A673 (cell line): ENCODE measurements around the gene ACYP2. TPM values are rescaled to one million over a fixed set of nuclear protein-coding genes. Genes with fewer than 3 reads are reported as not detected.
A peak's percentile ranks its signal among the peaks of the same experiment; 100 is the strongest.
"Not testable (repeated sequence)": the region's sequence is repeated elsewhere in the genome, so short reads cannot be mapped to it uniquely, and the experiment has no call there.

ENCODE experiments used
- Bru-seq: library from RNA; stranded (reverse); fragments of 400-500 nt; gene quantifications from one replicate; lab custom pipeline; 2021; lab: Mats Ljungman, UMichigan
- BruChase-seq, 2 experiments: library from RNA; stranded (reverse); fragments of 400-500 nt; gene quantifications; one replicate each; lab custom pipeline; 2021; lab: Mats Ljungman, UMichigan
- BruUV-seq: library from RNA; stranded (reverse); fragments of 400-500 nt; replicated peaks from 2 replicates; lab custom pipeline; 2021; lab: Mats Ljungman, UMichigan
- CTCF ChIA-PET: fragments of 300-600 bp; sonication (Branson Sonifier 250); formaldehyde crosslinking; loops from one replicate; lab custom pipeline; 2022; ENCODE audit warnings: antibody characterized with exemption; lab: Charles Lee
- POLR2A ChIA-PET: fragments of 300-600 bp; sonication (Branson Sonifier 250); formaldehyde crosslinking; loops from one replicate; lab custom pipeline; 2022; ENCODE audit warnings: antibody characterized with exemption; ENCODE audit not compliant: low non-redundant PET; lab: Charles Lee
- DNase-seq: peaks from one replicate; pipeline ENCODE4 v3.0.0-alpha.2; 2015; ENCODE audit warnings: low spot score
- H3K27ac ChIP-seq: fragments of 200-600 bp; sonication (generic); 2 replicates; pipeline ENCODE4 v1.5.1; 2016; ENCODE audit warnings: mixed run types, low read depth, mild to moderate bottlenecking, mixed read lengths, antibody characterized with exemption, low read length; ENCODE audit not compliant: poor library complexity, severe bottlenecking
- H3K27me3 ChIP-seq: fragments of 200-600 bp; sonication (generic); replicated peaks from 2 replicates; pipeline ENCODE4 v1.6.1; 2017; ENCODE audit warnings: mixed run types, low read depth, mild to moderate bottlenecking, mixed read lengths, antibody characterized with exemption, low read length; ENCODE audit not compliant: insufficient read depth, poor library complexity
- H3K36me3 ChIP-seq: fragments of 200-600 bp; sonication (generic); 2 replicates; pipeline ENCODE4 v1.6.1; 2016; ENCODE audit warnings: mixed run types, mild to moderate bottlenecking, mixed read lengths, antibody characterized with exemption, low read length; ENCODE audit not compliant: insufficient read depth, poor library complexity, severe bottlenecking
- H3K4me1 ChIP-seq: fragments of 200-600 bp; sonication (generic); 2 replicates; pipeline ENCODE4 v1.6.1; 2017; ENCODE audit warnings: mixed run types, mild to moderate bottlenecking, mixed read lengths, antibody characterized with exemption, low read length; ENCODE audit not compliant: insufficient read depth, poor library complexity, severe bottlenecking
- H3K4me3 ChIP-seq: fragments of 200-600 bp; sonication (generic); 2 replicates; pipeline ENCODE4 v1.5.1; 2016; ENCODE audit warnings: low read depth, mixed run types, mild to moderate bottlenecking, mixed read lengths, low read length; ENCODE audit not compliant: poor library complexity, severe bottlenecking
- H3K9me3 ChIP-seq: fragments of 200-600 bp; sonication (generic); 2 replicates; pipeline ENCODE4 v1.6.1; 2016; ENCODE audit warnings: mixed run types, low read depth, mild to moderate bottlenecking, mixed read lengths, antibody characterized with exemption, low read length; ENCODE audit not compliant: poor library complexity, severe bottlenecking
- CTCF ChIP-seq: fragments of 300-800, 200-600 bp; sonication (generic); conservative IDR thresholded peaks from 2 replicates; pipeline ENCODE4 v1.5.1; 2017; ENCODE audit warnings: low read depth, mild to moderate bottlenecking, antibody characterized with exemption, low read length, moderate library complexity, mixed read lengths
- EZH2 ChIP-seq: fragments of 200-600 bp; sonication (generic); IDR thresholded peaks from 2 replicates; pipeline ENCODE4 v1.6.1; 2017; ENCODE audit warnings: borderline replicate concordance, low read depth, mild to moderate bottlenecking, mixed read lengths, antibody characterized with exemption, low read length; ENCODE audit not compliant: poor library complexity, severe bottlenecking
- intact Hi-C: fragments of 100-400 bp; cut with micrococcal nuclease; formaldehyde crosslinking; loops from one replicate; pipeline ENCODE4 v1.10.0; 2022; ENCODE audit not compliant: unreplicated experiment
- long read RNA-seq: library from polyadenylated mRNA; stranded (forward); transcript quantifications from one replicate; pipeline ENCODE4 v2.0.0, GENCODE V29; 2022
- total RNA-seq: library from RNA; stranded (reverse); gene quantifications from 2 replicates; pipeline ENCODE4 v1.2.3, GENCODE V29; 2021

ACYP2 gene
- total RNA-seq (6.0 and 10.1 TPM in 2 replicates), Bru-seq, nascent RNA (percentile 48 among the genes with signal in this experiment), BruChase-seq, experiment 1, labeled RNA remaining after a 2-hour chase (percentile 51 among the genes with signal in this experiment), BruChase-seq, experiment 2, labeled RNA remaining after a 6-hour chase (percentile 54 among the genes with signal in this experiment)
- long read RNA-seq, partial matches to known transcripts, result 3 of 9 reads
- long read RNA-seq, other reads (novel, unspliced or antisense), result 5 of 9 reads

GRCh38 chr2:54115284-54116137 lies at the start of gene ACYP2:
TSS of gene ACYP2 (plus strand) at chr2:54115615.
- no peaks in the 10 kb centered on the region for H3K27me3 ChIP-seq
- ChIA-PET POLR2A (interaction anchor here (0.7 kb wide), 1 partner anchor 37 kb away, joined by 3 read pairs; no protein-coding TSS in a partner anchor), CTCF (no interaction called here)
- TF ChIP-seq CTCF (peak; percentile 47), EZH2 (no peak)
- DNase-seq, result peak; percentile 98
- TSS peak; percentile 86 for BruUV-seq
- peak within 1 kb of the TSS; percentile 98 for H3K27ac ChIP-seq
- peak within 1 kb of the TSS; percentile 61 for H3K4me3 ChIP-seq
- peaks cover 10% of the 10 kb centered on the region for H3K9me3 ChIP-seq
- peaks cover 7% of the 10 kb centered on the region for H3K4me1 ChIP-seq
- intact Hi-C loops, result loop anchor here (2.0 kb wide), 1 partner anchor 387 kb away; no protein-coding TSS in a partner anchor
- no peaks in the 10 kb centered on the region for H3K36me3 ChIP-seq

- BruUV-seq, result no TSS peak
- CTCF ChIA-PET, result no interaction called here
- Histone ChIP-seq H3K27ac (no peak overlapping the region), H3K27me3 (no peaks in the 10 kb centered on the region), H3K4me1 (peaks cover 4% of the 10 kb centered on the region), H3K9me3 (no peaks in the 10 kb centered on the region), H3K36me3 (no peaks in the 10 kb centered on the region), H3K4me3 (no peak overlapping the region)
- DNase-seq, result no peak
- TF ChIP-seq EZH2 (no peak), CTCF (no peak)
- POLR2A ChIA-PET, result no interaction called here
- intact Hi-C loops, result no loop called here
Measured at GRCh38 chr2:54065891-54066290, 49.5 kb upstream of the ACYP2 start.

- Histone ChIP-seq H3K36me3 (no peaks in the 10 kb centered on the region), H3K9me3 (no peaks in the 10 kb centered on the region), H3K27me3 (no peaks in the 10 kb centered on the region), H3K27ac (no peak overlapping the region), H3K4me1 (no peaks in the 10 kb centered on the region), H3K4me3 (no peak overlapping the region)
- no TSS peak for BruUV-seq
- POLR2A ChIA-PET, result no interaction called here
- intact Hi-C loops, result no loop called here
- peak; percentile 29 for DNase-seq
- TF ChIP-seq EZH2, result no peak
- TF ChIP-seq CTCF, result no peak
- CTCF ChIA-PET, result no interaction called here
Measured at GRCh38 chr2:54067851-54068375, 47.5 kb upstream of the ACYP2 start.

- H3K4me1 ChIP-seq, BruUV-seq, H3K36me3 ChIP-seq, POLR2A ChIA-PET, H3K27me3 ChIP-seq, H3K27ac ChIP-seq, CTCF ChIA-PET, DNase-seq, intact Hi-C loops, H3K9me3 ChIP-seq, H3K4me3 ChIP-seq: not testable (repeated sequence)
Measured at GRCh38 chr2:54072483-54072882, 42.9 kb upstream of the ACYP2 start.
